ENCODE measurements around the gene RNF44.
A peak's percentile ranks its signal among the peaks of the same experiment; 100 is the strongest.

RNF44 gene

GRCh38 chr5:176574297-176574591 is 37.0 kb upstream of the RNF44 start:
- TF ChIP-seq TAF1 (IDR thresholded peaks at IDR 0.05; ENCODE audit: low read depth, low read length), result no peak
- TF ChIP-seq POLR2AphosphoS5 (IDR thresholded peaks at IDR 0.05; ENCODE audit: low read depth, low read length), result no peak
- no peak for TF ChIP-seq POU2F2 (IDR thresholded peaks at IDR 0.05; ENCODE audit: low read depth, low read length)
- TF ChIP-seq PAX5 (IDR thresholded peaks at IDR 0.05; ENCODE audit: insufficient read depth, low read length, severe bottlenecking), result no peak
- TF ChIP-seq SPI1 (IDR thresholded peaks at IDR 0.05; ENCODE audit: low read depth, low read length), result no peak
- TF ChIP-seq POLR2A (IDR thresholded peaks at IDR 0.05; ENCODE audit: low read depth, low read length), result no peak
- DNase-seq (ENCODE audit: insufficient read length, low spot score) (no peak), FAIRE-seq (no peak)

- FAIRE-seq (peak; percentile 93), DNase-seq (ENCODE audit: insufficient read length, low spot score) (peak; percentile 86)
- no peak for TF ChIP-seq POLR2A (IDR thresholded peaks at IDR 0.05; ENCODE audit: low read depth, low read length)
- TF ChIP-seq POLR2AphosphoS5 (IDR thresholded peaks at IDR 0.05; ENCODE audit: low read depth, low read length), result no peak
- no peak for TF ChIP-seq TAF1 (IDR thresholded peaks at IDR 0.05; ENCODE audit: low read depth, low read length)
- TF ChIP-seq SPI1 (IDR thresholded peaks at IDR 0.05; ENCODE audit: low read depth, low read length), result no peak
- TF ChIP-seq PAX5 (IDR thresholded peaks at IDR 0.05; ENCODE audit: insufficient read depth, low read length, severe bottlenecking), result no peak
- TF ChIP-seq POU2F2 (IDR thresholded peaks at IDR 0.05; ENCODE audit: low read depth, low read length), result no peak
These were observed 36.5 kb upstream of the RNF44 start for GRCh38 chr5:176573564-176574296.

GRCh38 chr5:176570044-176570443 is 32.8 kb upstream of the RNF44 start:
- TF ChIP-seq POU2F2 (IDR thresholded peaks at IDR 0.05; ENCODE audit: low read depth, low read length), result no peak
- TF ChIP-seq TAF1 (IDR thresholded peaks at IDR 0.05; ENCODE audit: low read depth, low read length), result no peak
- DNase-seq (ENCODE audit: insufficient read length, low spot score) (no peak), FAIRE-seq (no peak)

GRCh38 chr5:176568657-176569056 is 31.5 kb upstream of the RNF44 start:
- DNase-seq (ENCODE audit: insufficient read length, low spot score), result no peak
- TF ChIP-seq TAF1 (IDR thresholded peaks at IDR 0.05; ENCODE audit: low read depth, low read length), result no peak
- TF ChIP-seq PAX5 (IDR thresholded peaks at IDR 0.05; ENCODE audit: insufficient read depth, low read length, severe bottlenecking), result no peak
- no peak for TF ChIP-seq POLR2A (IDR thresholded peaks at IDR 0.05; ENCODE audit: low read depth, low read length)
- TF ChIP-seq SPI1 (IDR thresholded peaks at IDR 0.05; ENCODE audit: low read depth, low read length), result no peak
- FAIRE-seq, result no peak

GRCh38 chr5:176565760-176566288 is 28.6 kb upstream of the RNF44 start:
- DNase-seq (ENCODE audit: insufficient read length, low spot score) (no peak), FAIRE-seq (no peak)

GRCh38 chr5:176564002-176564401 is 26.8 kb upstream of the RNF44 start:
- no peak for TF ChIP-seq POLR2AphosphoS5 (IDR thresholded peaks at IDR 0.05; ENCODE audit: low read depth, low read length)
- TF ChIP-seq TAF1 (IDR thresholded peaks at IDR 0.05; ENCODE audit: low read depth, low read length), result no peak
- TF ChIP-seq PAX5 (IDR thresholded peaks at IDR 0.05; ENCODE audit: insufficient read depth, low read length, severe bottlenecking), result no peak
- FAIRE-seq (no peak), DNase-seq (ENCODE audit: insufficient read length, low spot score) (no peak)

More at GRCh38 chr5:176565760-176566288, 28.6 kb upstream of the RNF44 start:
- no peak for TF ChIP-seq POLR2AphosphoS5 (IDR thresholded peaks at IDR 0.05; ENCODE audit: low read depth, low read length)
- TF ChIP-seq POLR2A (IDR thresholded peaks at IDR 0.05; ENCODE audit: low read depth, low read length), result no peak
- TF ChIP-seq PAX5 (IDR thresholded peaks at IDR 0.05; ENCODE audit: insufficient read depth, low read length, severe bottlenecking), result no peak
- TF ChIP-seq POU2F2 (IDR thresholded peaks at IDR 0.05; ENCODE audit: low read depth, low read length), result no peak
- no peak for TF ChIP-seq SPI1 (IDR thresholded peaks at IDR 0.05; ENCODE audit: low read depth, low read length)
- no peak for TF ChIP-seq TAF1 (IDR thresholded peaks at IDR 0.05; ENCODE audit: low read depth, low read length)

GRCh38 chr5:176562189-176562588 is 25.0 kb upstream of the RNF44 start:
- FAIRE-seq, result no peak
- TF ChIP-seq POLR2A (IDR thresholded peaks at IDR 0.05; ENCODE audit: low read depth, low read length) (no peak), SPI1 (IDR thresholded peaks at IDR 0.05; ENCODE audit: low read depth, low read length) (no peak), POU2F2 (IDR thresholded peaks at IDR 0.05; ENCODE audit: low read depth, low read length) (no peak), PAX5 (IDR thresholded peaks at IDR 0.05; ENCODE audit: insufficient read depth, low read length, severe bottlenecking) (no peak)
- no peak for DNase-seq (ENCODE audit: insufficient read length, low spot score)

- FAIRE-seq (no peak), DNase-seq (ENCODE audit: insufficient read length, low spot score) (no peak)
- no peak for TF ChIP-seq POU2F2 (IDR thresholded peaks at IDR 0.05; ENCODE audit: low read depth, low read length)
- TF ChIP-seq SPI1 (IDR thresholded peaks at IDR 0.05; ENCODE audit: low read depth, low read length), result no peak
- no peak for TF ChIP-seq POLR2A (IDR thresholded peaks at IDR 0.05; ENCODE audit: low read depth, low read length)
- TF ChIP-seq PAX5 (IDR thresholded peaks at IDR 0.05; ENCODE audit: insufficient read depth, low read length, severe bottlenecking), result no peak
- TF ChIP-seq POLR2AphosphoS5 (IDR thresholded peaks at IDR 0.05; ENCODE audit: low read depth, low read length), result no peak
These were observed 24.1 kb upstream of the RNF44 start for GRCh38 chr5:176561259-176561658.

- TF ChIP-seq PAX5 (IDR thresholded peaks at IDR 0.05; ENCODE audit: insufficient read depth, low read length, severe bottlenecking) (no peak), SPI1 (IDR thresholded peaks at IDR 0.05; ENCODE audit: low read depth, low read length) (no peak), POLR2A (IDR thresholded peaks at IDR 0.05; ENCODE audit: low read depth, low read length) (no peak), POU2F2 (IDR thresholded peaks at IDR 0.05; ENCODE audit: low read depth, low read length) (no peak), TAF1 (IDR thresholded peaks at IDR 0.05; ENCODE audit: low read depth, low read length) (no peak), POLR2AphosphoS5 (IDR thresholded peaks at IDR 0.05; ENCODE audit: low read depth, low read length) (no peak)
- FAIRE-seq (peak; percentile 9), DNase-seq (ENCODE audit: insufficient read length, low spot score) (no peak)
These were observed 23.2 kb upstream of the RNF44 start for GRCh38 chr5:176560364-176560763.

- FAIRE-seq, result no peak
- DNase-seq (ENCODE audit: insufficient read length, low spot score), result no peak
- TF ChIP-seq POLR2AphosphoS5 (IDR thresholded peaks at IDR 0.05; ENCODE audit: low read depth, low read length), result no peak
- no peak for TF ChIP-seq POU2F2 (IDR thresholded peaks at IDR 0.05; ENCODE audit: low read depth, low read length)
- no peak for TF ChIP-seq SPI1 (IDR thresholded peaks at IDR 0.05; ENCODE audit: low read depth, low read length)
- no peak for TF ChIP-seq TAF1 (IDR thresholded peaks at IDR 0.05; ENCODE audit: low read depth, low read length)
- no peak for TF ChIP-seq POLR2A (IDR thresholded peaks at IDR 0.05; ENCODE audit: low read depth, low read length)
- no peak for TF ChIP-seq PAX5 (IDR thresholded peaks at IDR 0.05; ENCODE audit: insufficient read depth, low read length, severe bottlenecking)
These were observed 22.5 kb upstream of the RNF44 start for GRCh38 chr5:176559683-176560082.

All from GM12891 (cell line).